Pancreas (tissue), 10 donors: ENCODE results near the gene C1orf116. TPM values are rescaled to one million over a fixed set of nuclear protein-coding genes. Genes with fewer than 3 reads are reported as not detected.

Source experiments
- ATAC-seq, 4 donors: fragments of 200-7000 bp; cut with Tn5 transposase; one replicate each; pipeline versions ENCODE4 v1.8.0 to v1.9.1; 2020; ENCODE audit warnings: mild to moderate bottlenecking in 4 of 4, moderate library complexity in 4 of 4
- DNase-seq, 6 donors: peaks; one replicate each; pipeline ENCODE4 v3.0.0-alpha.2; 2020
- FAIRE-seq: peaks from 2 replicates; lab custom pipeline; 2012; peaks lifted over from hg19 to GRCh38; lab: Jason Lieb, UNC
- H3K27ac ChIP-seq, 4 donors: fragments of 200-600 bp; sonication (generic); 1 replicate in 3 of 4; 2 replicates in 1 of 4; pipeline versions ENCODE4 v1.5.0 to v1.8.0; 2020
- H3K27me3 ChIP-seq, 4 donors: fragments of 200-600 bp; one replicate each; pipeline ENCODE4 v1.8.0; 2021
- H3K36me3 ChIP-seq, 3 donors: fragments of 200-600 bp; sonication (generic) in 1 of 3; one replicate each; pipeline versions ENCODE4 v1.5.0 to v1.8.0; 2020 to 2021
- H3K4me1 ChIP-seq, 3 donors: fragments of 200-600 bp; one replicate each; pipeline ENCODE4 v1.8.0; 2021
- H3K4me3 ChIP-seq, 4 donors: fragments of 200-600 bp; sonication (generic) in 2 of 4; one replicate each; pipeline versions ENCODE4 v1.5.0 to v1.8.0; 2020 to 2021
- H3K9me3 ChIP-seq, 4 donors: fragments of 200-600 bp; one replicate each; pipeline ENCODE4 v1.8.0; 2021
- CTCF ChIP-seq, 4 donors: fragments of 200-600 bp; sonication (generic) in 3 of 4; IDR thresholded peaks; one replicate each; pipeline versions ENCODE4 v1.5.0 to v1.8.0; 2021; ENCODE audit warnings: antibody characterized with exemption in 4 of 4
- WGBS, 2 donors: extraction: QIAGEN DNeasy Blood & Tissue Kit; methylation state at CpG; one replicate each; pipeline ENCODE4 v1.1.7; 2013; 5-methylcytosine and 5-hydroxymethylcytosine counted together
- intact Hi-C, 3 donors: fragments of 100-400 bp; cut with DNase I; formaldehyde crosslinking; loops; one replicate each; pipeline versions ENCODE4 v1.11.1 to v1.14.2; 2022
- polyA plus RNA-seq, 2 donors: library from polyadenylated mRNA; stranded (reverse); fragments of 200-250 nt; gene quantifications; one replicate each; pipeline ENCODE4 v1.2.3, GENCODE V29; 2013
- total RNA-seq, 6 donors: library from RNA; stranded (reverse); fragmentation: NEBNext Ultra II Directional in 4 of 6; extraction: Animal tissue kit (Norgen Biotek cat#: 25700) in 4 of 6; gene quantifications; one replicate each; pipeline versions ENCODE4 v1.2.1 to v1.2.4, GENCODE V29; 2021 to 2023
- donor health status: healthy with polysubstance abuse.
- donor health status: DM: no; HTN: no; CAD: no; lungs with moderate emphysema.
- donor health status: DM: no; HTN: no; CAD: no.
- donor health status: control.
- donor health status: control.
- donor health status: Bipolar disorder and iron deficiency.
- donor health status: DM: yes; HTN: yes; CAD: no.
- donor health status: DM: no; HTN: no; CAD: no.
- donor health status: DM: no; HTN: no; CAD: no.
- donor health status: DM: yes; HTN: yes; CAD: no.

C1orf116 gene
- total and polyA plus RNA-seq, 8 donors = 7.8 to 26.9 (median 10.1) TPM

- H3K4me3 ChIP-seq = no peak overlapping the region
- FAIRE-seq (no peak), DNase-seq (no peak), ATAC-seq (no peak)
- H3K4me1 ChIP-seq = peaks cover 0 to 16% (median 9%) of the 10 kb centered on the region in 3 donors
- H3K9me3 ChIP-seq = no peaks in the 10 kb centered on the region
- no peak overlapping the region for H3K27ac ChIP-seq
- intact Hi-C loops = no loop called here
- H3K27me3 ChIP-seq = no peaks in the 10 kb centered on the region
- no peak for TF ChIP-seq CTCF (IDR thresholded peaks at IDR 0.05)
- H3K36me3 ChIP-seq = no peaks in the 10 kb centered on the region
- WGBS, 2 donors = 18 to 26% methylated on average over 2 of the region's 2 CpGs
These were observed 59.8 kb downstream of the C1orf116 start for GRCh38 chr1:206972728-206973127.

- H3K4me1 ChIP-seq = peaks cover 0 to 16% (median 9%) of the 10 kb centered on the region in 3 donors
- ATAC-seq = peak in 1 of 4 donors; percentile 16
These were observed 61.4 kb downstream of the C1orf116 start for GRCh38 chr1:206971029-206971655.

GRCh38 chr1:206970446-206970845 is 62.1 kb downstream of the C1orf116 start, which contains the start of gene FCAMR:
Gene FCAMR (minus strand): TSS chr1:206970460. CDS start chr1:206970125, 335 bp downstream.
- no peak for DNase-seq
- WGBS, 2 donors = 81 to 86% methylated on average over 2 of the region's 2 CpGs
- Histone ChIP-seq H3K36me3 (no peaks in the 10 kb centered on the region), H3K4me1 (peaks cover 0 to 16% (median 9%) of the 10 kb centered on the region in 3 donors), H3K27ac (no peak within 1 kb of the TSS), H3K4me3 (no peak within 1 kb of the TSS), H3K9me3 (no peaks in the 10 kb centered on the region), H3K27me3 (no peaks in the 10 kb centered on the region)
- TF ChIP-seq CTCF (IDR thresholded peaks at IDR 0.05) = no peak
- intact Hi-C loops = no loop called here
- ATAC-seq = no peak
- no peak for FAIRE-seq

More at GRCh38 chr1:206971029-206971655, 61.4 kb downstream of the C1orf116 start:
- Histone ChIP-seq H3K9me3 (no peaks in the 10 kb centered on the region), H3K36me3 (no peaks in the 10 kb centered on the region), H3K4me3 (no peak overlapping the region), H3K27ac (no peak overlapping the region), H3K27me3 (no peaks in the 10 kb centered on the region)
- FAIRE-seq (no peak), DNase-seq (no peak)
- WGBS, 2 donors = 66 to 81% methylated on average over 2 of the region's 2 CpGs
- intact Hi-C loops = no loop called here
- no peak for TF ChIP-seq CTCF (IDR thresholded peaks at IDR 0.05)

- no peak for FAIRE-seq
- intact Hi-C loops = no loop called here
- H3K4me3 ChIP-seq = no peak overlapping the region
- H3K4me1 ChIP-seq = peaks cover 0 to 16% (median 9%) of the 10 kb centered on the region in 3 donors
- TF ChIP-seq CTCF (IDR thresholded peaks at IDR 0.05) = no peak
- peak overlapping the region in 3 of 4 donors; percentile 6 to 47 (median 46) for H3K27ac ChIP-seq
- no peaks in the 10 kb centered on the region for H3K9me3 ChIP-seq
- peak in 1 of 6 donors; percentile 37 for DNase-seq
- H3K36me3 ChIP-seq = no peaks in the 10 kb centered on the region
- H3K27me3 ChIP-seq = no peaks in the 10 kb centered on the region
- ATAC-seq = peak; percentile 60 to 83 (median 77)
- 4 to 7% methylated on average over 5 of the region's 5 CpGs for WGBS, 2 donors
These were observed 63.5 kb downstream of the C1orf116 start for GRCh38 chr1:206969090-206969489.

Other genes with a start within 250 kb of the C1orf116 start
- gene IL20, start 167.1 kb downstream of the C1orf116 start, total RNA-seq = not detected
- gene IL20, start 167.1 kb downstream of the C1orf116 start, polyA plus RNA-seq = not detected
- not detected for gene IL24, start 135.3 kb downstream of the C1orf116 start, total RNA-seq
- gene IL24, start 135.3 kb downstream of the C1orf116 start, polyA plus RNA-seq = not detected
- gene FCMR, start 110.8 kb downstream of the C1orf116 start, total RNA-seq = 1 to 10 TPM in 3 of 6 donors, under 1 TPM in 3; 0.58 to 2.0 (median 0.97) TPM
- 1 to 10 TPM in 1 of 2 donors, under 1 TPM in 1; 0.65 to 1.2 TPM for gene FCMR, start 110.8 kb downstream of the C1orf116 start, polyA plus RNA-seq
- 10 to 100 TPM; 19.3 to 83.4 (median 44.0) TPM for gene PIGR, start 86.3 kb downstream of the C1orf116 start, total RNA-seq
- 1 to 10 TPM; 7.1 to 8.4 TPM for gene PIGR, start 86.3 kb downstream of the C1orf116 start, polyA plus RNA-seq
- gene FCAMR, start 62.3 kb downstream of the C1orf116 start, total RNA-seq = not detected
- not detected for gene FCAMR, start 62.3 kb downstream of the C1orf116 start, polyA plus RNA-seq
- 1 to 10 TPM; 1.8 to 4.0 (median 2.3) TPM for gene YOD1, start 18.5 kb upstream of the C1orf116 start, total RNA-seq
- gene YOD1, start 18.5 kb upstream of the C1orf116 start, polyA plus RNA-seq = 1 to 10 TPM; 1.1 to 2.4 TPM
- gene PFKFB2, start 20.5 kb upstream of the C1orf116 start, total RNA-seq = 10 to 100 TPM in 3 of 6 donors, 1 to 10 TPM in 3; 4.4 to 19.6 (median 9.9) TPM
- 10 to 100 TPM in 1 of 2 donors, 1 to 10 TPM in 1; 8.0 to 28.5 TPM for gene PFKFB2, start 20.5 kb upstream of the C1orf116 start, polyA plus RNA-seq
- gene C4BPB, start 56.1 kb upstream of the C1orf116 start, total RNA-seq = 1 to 10 TPM; 1.6 to 6.3 (median 3.1) TPM
- 10 to 100 TPM in 1 of 2 donors, 1 to 10 TPM in 1; 7.0 to 34.1 TPM for gene C4BPB, start 56.1 kb upstream of the C1orf116 start, polyA plus RNA-seq
- 10 to 100 TPM in 1 of 6 donors, 1 to 10 TPM in 5; 1.4 to 15.4 (median 7.7) TPM for gene C4BPA, start 71.5 kb upstream of the C1orf116 start, total RNA-seq
- gene C4BPA, start 71.5 kb upstream of the C1orf116 start, polyA plus RNA-seq = 10 to 100 TPM in 1 of 2 donors, 1 to 10 TPM in 1; 7.2 to 11.9 TPM